Measurements from ENCODE around the gene IFNK. TPM values are rescaled to one million over a fixed set of nuclear protein-coding genes. Genes with fewer than 3 reads are reported as not detected.

Gene IFNK
- total RNA-seq, 1 experiment from 2014 or later: not detected

DNA sequence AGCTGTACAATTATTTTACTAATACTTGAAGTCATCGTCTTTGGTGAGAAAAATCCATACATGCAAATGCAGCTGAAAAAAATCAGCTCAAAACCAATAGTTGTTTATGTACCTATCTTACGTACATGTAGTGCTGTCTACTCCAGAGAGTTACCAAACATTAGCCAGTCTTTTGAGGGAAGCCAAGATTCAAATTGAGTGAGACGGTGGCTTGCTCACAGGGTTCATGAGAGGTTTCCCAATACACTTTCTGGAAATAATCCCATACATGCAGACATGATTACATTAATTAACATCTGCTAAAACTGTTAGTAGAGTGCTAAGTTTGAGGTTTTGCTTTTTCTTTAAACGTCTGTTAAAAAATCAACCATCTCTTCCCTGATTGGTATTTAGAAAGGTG is 46.9 kb downstream of the IFNK start:
- TF ChIP-seq EZH2phosphoT487 (IDR thresholded peaks at IDR 0.05; ENCODE audit: borderline replicate concordance, low read length) (no peak), EZH2 (IDR thresholded peaks at IDR 0.05; ENCODE audit: low read length, unreplicated experiment) (no peak)
- TF ChIP-seq, protein P1, sequence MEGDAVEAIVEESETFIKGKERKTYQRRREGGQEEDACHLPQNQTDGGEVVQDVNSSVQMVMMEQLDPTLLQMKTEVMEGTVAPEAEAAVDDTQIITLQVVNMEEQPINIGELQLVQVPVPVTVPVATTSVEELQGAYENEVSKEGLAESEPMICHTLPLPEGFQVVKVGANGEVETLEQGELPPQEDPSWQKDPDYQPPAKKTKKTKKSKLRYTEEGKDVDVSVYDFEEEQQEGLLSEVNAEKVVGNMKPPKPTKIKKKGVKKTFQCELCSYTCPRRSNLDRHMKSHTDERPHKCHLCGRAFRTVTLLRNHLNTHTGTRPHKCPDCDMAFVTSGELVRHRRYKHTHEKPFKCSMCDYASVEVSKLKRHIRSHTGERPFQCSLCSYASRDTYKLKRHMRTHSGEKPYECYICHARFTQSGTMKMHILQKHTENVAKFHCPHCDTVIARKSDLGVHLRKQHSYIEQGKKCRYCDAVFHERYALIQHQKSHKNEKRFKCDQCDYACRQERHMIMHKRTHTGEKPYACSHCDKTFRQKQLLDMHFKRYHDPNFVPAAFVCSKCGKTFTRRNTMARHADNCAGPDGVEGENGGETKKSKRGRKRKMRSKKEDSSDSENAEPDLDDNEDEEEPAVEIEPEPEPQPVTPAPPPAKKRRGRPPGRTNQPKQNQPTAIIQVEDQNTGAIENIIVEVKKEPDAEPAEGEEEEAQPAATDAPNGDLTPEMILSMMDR (conservative IDR thresholded peaks at IDR 0.05; ENCODE audit: low read depth, low read length): no peak
- BruUV-seq (replicated peaks): no TSS peak
- POLR2A ChIA-PET (ENCODE audit: unreplicated experiment): no interaction called here

DNA sequence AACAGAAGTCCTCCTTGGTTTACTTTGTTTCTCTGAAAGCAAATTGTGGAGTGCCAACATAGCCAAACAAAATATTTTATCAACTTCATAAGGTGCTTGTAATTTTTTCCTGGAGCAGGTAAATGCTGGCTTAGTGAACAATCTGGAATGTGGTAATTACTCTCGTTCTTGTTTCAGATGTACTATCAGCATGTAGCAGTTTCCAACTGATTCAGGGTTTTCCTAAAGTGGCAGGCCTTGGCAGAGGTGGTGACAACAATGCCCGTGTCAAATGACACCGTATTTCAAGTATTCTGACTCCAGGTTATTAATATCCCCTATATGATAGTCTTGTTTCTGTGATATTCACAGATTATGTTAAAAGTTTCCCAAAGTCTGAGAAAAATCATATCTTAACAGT is 48.0 kb downstream of the IFNK start:
- no peaks in the 10 kb centered on the region for H3K27me3 ChIP-seq (ENCODE audit: low read length)
- H3K9me2 ChIP-seq (replicated peaks; ENCODE audit: low read length): no peaks in the 10 kb centered on the region
- peaks cover 6% of the 10 kb centered on the region for H3F3A ChIP-seq (ENCODE audit: low read length, unreplicated experiment)
- ChIA-PET CTCF (no interaction called here), POLR2A (ENCODE audit: unreplicated experiment) (no interaction called here)
- TF ChIP-seq, protein P1 (conservative IDR thresholded peaks at IDR 0.05; ENCODE audit: low read depth, low read length): no peak
- TF ChIP-seq EZH2 (IDR thresholded peaks at IDR 0.05; ENCODE audit: low read length, unreplicated experiment) (no peak), EZH2phosphoT487 (IDR thresholded peaks at IDR 0.05; ENCODE audit: borderline replicate concordance, low read length) (no peak)
- H3K4me3 ChIP-seq (ENCODE audit: low read length): peak overlapping the region; percentile 89
- intact Hi-C loops (cut with micrococcal nuclease): loop anchor here (10.0 kb wide), 1 partner anchor 153 kb away; no protein-coding TSS in a partner anchor
- DNase-seq (no peak), ATAC-seq (no peak)
- peak overlapping the region; percentile 86 for H3K9ac ChIP-seq (ENCODE audit: low read length)
- H3K4me2 ChIP-seq (ENCODE audit: low read length): peak overlapping the region; percentile 89
- no peaks in the 10 kb centered on the region for H3K9me3 ChIP-seq (ENCODE audit: low read length)
- H4K20me1 ChIP-seq (ENCODE audit: low read length): no peaks in the 10 kb centered on the region
- BruUV-seq (replicated peaks): no TSS peak
- no peak overlapping the region for H2AFZ ChIP-seq (ENCODE audit: low read length)
- H3K4me1 ChIP-seq (ENCODE audit: insufficient read depth, low read length): peaks cover 43% of the 10 kb centered on the region
- H3K27ac ChIP-seq (ENCODE audit: low read length): peak overlapping the region; percentile 86; the same call in 1 of the 2 replicates
- H3K36me3 ChIP-seq (ENCODE audit: low read depth, low read length): no peaks in the 10 kb centered on the region
- H3K79me2 ChIP-seq (ENCODE audit: low read length): peaks cover 46% of the 10 kb centered on the region

More for the DNA sequence above, 46.9 kb downstream of the IFNK start:
- H2AFZ ChIP-seq (ENCODE audit: low read length): no peak overlapping the region
- H3K4me1 ChIP-seq (ENCODE audit: insufficient read depth, low read length): peaks cover 46% of the 10 kb centered on the region
- no peaks in the 10 kb centered on the region for H4K20me1 ChIP-seq (ENCODE audit: low read length)
- ATAC-seq (no peak), DNase-seq (no peak)
- H3K4me2 ChIP-seq (ENCODE audit: low read length): no peak overlapping the region
- no peaks in the 10 kb centered on the region for H3K9me3 ChIP-seq (ENCODE audit: low read length)
- H3F3A ChIP-seq (ENCODE audit: low read length, unreplicated experiment): peaks cover 6% of the 10 kb centered on the region
- H3K9ac ChIP-seq (ENCODE audit: low read length): no peak overlapping the region
- H3K9me2 ChIP-seq (replicated peaks; ENCODE audit: low read length): no peaks in the 10 kb centered on the region
- CTCF ChIA-PET: no interaction called here
- no peak overlapping the region for H3K27ac ChIP-seq (ENCODE audit: low read length)
- intact Hi-C loops (cut with micrococcal nuclease): loop anchor here (10.0 kb wide), 1 partner anchor 154 kb away; no protein-coding TSS in a partner anchor
- no peaks in the 10 kb centered on the region for H3K27me3 ChIP-seq (ENCODE audit: low read length)
- H3K4me3 ChIP-seq (ENCODE audit: low read length): no peak overlapping the region
- peaks cover 6% of the 10 kb centered on the region; the same call in 1 of the 2 replicates for H3K36me3 ChIP-seq (ENCODE audit: low read depth, low read length)
- peaks cover 53% of the 10 kb centered on the region for H3K79me2 ChIP-seq (ENCODE audit: low read length)

GRCh38 chr9:27572566-27572917 is 48.5 kb downstream of the IFNK start:
- intact Hi-C loops (cut with micrococcal nuclease): loop anchor here (10.0 kb wide), 1 partner anchor 152 kb away; no protein-coding TSS in a partner anchor

More at GRCh38 chr9:27572566-27572917, 48.5 kb downstream of the IFNK start:
- H3K4me1 ChIP-seq (ENCODE audit: insufficient read depth, low read length): peaks cover 43% of the 10 kb centered on the region
- ATAC-seq: peak; percentile 14
- no peaks in the 10 kb centered on the region for H4K20me1 ChIP-seq (ENCODE audit: low read length)
- ChIA-PET POLR2A (ENCODE audit: unreplicated experiment) (interaction anchor here (0.7 kb wide), 1 partner anchor 116 kb away, joined by 4 read pairs; no protein-coding TSS in a partner anchor), CTCF (no interaction called here)
- no peaks in the 10 kb centered on the region for H3K36me3 ChIP-seq (ENCODE audit: low read depth, low read length)
- peak overlapping the region; percentile 86 for H3K9ac ChIP-seq (ENCODE audit: low read length)
- TSS peak; percentile 67 for BruUV-seq (replicated peaks)
- TF ChIP-seq EZH2 (IDR thresholded peaks at IDR 0.05; ENCODE audit: low read length, unreplicated experiment) (no peak), EZH2phosphoT487 (IDR thresholded peaks at IDR 0.05; ENCODE audit: borderline replicate concordance, low read length) (no peak)
- peak overlapping the region; percentile 89 for H3K4me3 ChIP-seq (ENCODE audit: low read length)
- no peaks in the 10 kb centered on the region for H3K9me2 ChIP-seq (replicated peaks; ENCODE audit: low read length)
- peak overlapping the region; percentile 83 for H2AFZ ChIP-seq (ENCODE audit: low read length)
- no peaks in the 10 kb centered on the region for H3K9me3 ChIP-seq (ENCODE audit: low read length)
- peaks cover 6% of the 10 kb centered on the region for H3F3A ChIP-seq (ENCODE audit: low read length, unreplicated experiment)
- H3K79me2 ChIP-seq (ENCODE audit: low read length): peaks cover 42% of the 10 kb centered on the region
- H3K27ac ChIP-seq (ENCODE audit: low read length): peak overlapping the region; percentile 86
- peak; percentile 56 for DNase-seq
- H3K27me3 ChIP-seq (ENCODE audit: low read length): no peaks in the 10 kb centered on the region
- peak overlapping the region; percentile 89 for H3K4me2 ChIP-seq (ENCODE audit: low read length)

All from PC-3 (cell line).